OCI-LY7 (cell line): ENCODE results near the gene CTBP1. TPM values are rescaled to one million over a fixed set of nuclear protein-coding genes. Genes with fewer than 3 reads are reported as not detected.

Source experiments
- BruUV-seq: library from RNA; stranded (reverse); fragments of 400-500 nt; replicated peaks from 2 replicates; lab custom pipeline; 2021; lab: Mats Ljungman, UMichigan
- CTCF ChIA-PET: fragments of 300-600 bp; sonication (Branson Sonifier 250); formaldehyde crosslinking; loops from one replicate; lab custom pipeline; 2022; ENCODE audit warnings: antibody characterized with exemption; ENCODE audit not compliant: unreplicated experiment; lab: Charles Lee
- POLR2A ChIA-PET: fragments of 300-600 bp; sonication (Branson Sonifier 250); formaldehyde crosslinking; loops from one replicate; lab custom pipeline; 2022; ENCODE audit warnings: antibody characterized with exemption; lab: Charles Lee
- DNase-seq: peaks from one replicate; pipeline ENCODE4 v3.0.0-alpha.2; 2015; ENCODE audit warnings: low spot score
- H2AFZ ChIP-seq: fragments of 200-600 bp; sonication (generic), shearing (Covaris generic); 2 replicates; pipeline ENCODE4 v1.6.1; 2014; ENCODE audit warnings: mild to moderate bottlenecking, antibody characterized with exemption, low read length, moderate library complexity
- H3K27ac ChIP-seq: fragments of 200-600 bp; sonication (generic); 2 replicates; pipeline ENCODE4 v1.5.1; 2014; ENCODE audit warnings: mixed run types, low read depth, mild to moderate bottlenecking, moderate library complexity, low read length, inconsistent platforms; ENCODE audit not compliant: poor library complexity, severe bottlenecking
- H3K36me3 ChIP-seq: fragments of 200-600 bp; sonication (generic); 2 replicates; pipeline ENCODE4 v1.6.1; 2014; ENCODE audit warnings: mild to moderate bottlenecking, antibody characterized with exemption, low read length, moderate library complexity, mixed read lengths; ENCODE audit not compliant: insufficient read depth
- H3K4me1 ChIP-seq: fragments of 200-600 bp; sonication (generic); 2 replicates; pipeline ENCODE4 v1.5.1; 2014; ENCODE audit warnings: mild to moderate bottlenecking, low read length; ENCODE audit not compliant: insufficient read depth, poor library complexity, severe bottlenecking
- H3K4me2 ChIP-seq: fragments of 200-600 bp; sonication (generic); 2 replicates; pipeline ENCODE4 v1.6.1; 2014; ENCODE audit warnings: mild to moderate bottlenecking, low read length
- H3K4me3 ChIP-seq: fragments of 200-600 bp; sonication (generic); 2 replicates; pipeline ENCODE4 v1.5.1; 2014; ENCODE audit warnings: mild to moderate bottlenecking, low read depth, low read length; ENCODE audit not compliant: poor library complexity, severe bottlenecking
- H3K79me2 ChIP-seq: fragments of 200-600 bp; sonication (generic); 2 replicates; pipeline ENCODE4 v1.6.1; 2016; ENCODE audit warnings: low read depth, mild to moderate bottlenecking, low read length, moderate library complexity, mixed read lengths; ENCODE audit not compliant: insufficient read depth
- H3K9me2 ChIP-seq: fragments of 200-600 bp; sonication (generic); 2 replicates; pipeline ENCODE4 v1.6.1; 2016; ENCODE audit warnings: mild to moderate bottlenecking, low read length, mixed read lengths; ENCODE audit not compliant: insufficient read depth
- H3K9me3 ChIP-seq: fragments of 200-600 bp; sonication (generic); 2 replicates; pipeline ENCODE4 v1.6.1; 2014; ENCODE audit warnings: mild to moderate bottlenecking, mixed run types, low read length, mixed read lengths
- H4K20me1 ChIP-seq: fragments of 200-600 bp; sonication (generic); 2 replicates; pipeline ENCODE4 v1.6.1; 2014; ENCODE audit warnings: mild to moderate bottlenecking, antibody characterized with exemption, low read length, moderate library complexity, mixed read lengths; ENCODE audit not compliant: insufficient read depth
- CTCF ChIP-seq: fragments of 200-600 bp; sonication (generic); conservative IDR thresholded peaks from 2 replicates; pipeline ENCODE4 v1.5.1; 2014; ENCODE audit warnings: mild to moderate bottlenecking, antibody characterized with exemption, low read length, moderate library complexity, mixed read lengths
- EZH2phosphoT487 ChIP-seq: fragments of 200-600 bp; sonication (generic); IDR thresholded peaks from 2 replicates; pipeline ENCODE4 v1.6.1; 2018; ENCODE audit warnings: low read depth, borderline replicate concordance, mild to moderate bottlenecking, mixed run types, antibody characterized with exemption, low read length, moderate library complexity, mixed read lengths
- intact Hi-C: fragments of 100-400 bp; cut with micrococcal nuclease; formaldehyde crosslinking; loops from one replicate; pipeline ENCODE4 v1.10.0; 2022; ENCODE audit not compliant: unreplicated experiment
- total RNA-seq, 2 experiments: library from RNA; depleted of rRNA in 1 of 2; stranded (reverse); fragments of >200 nt in 1 of 2; shearing (Covaris generic) in 1 of 2; gene quantifications; 2 replicates each; pipeline ENCODE4 v1.2.3, GENCODE V29; 2014 to 2022

CTBP1 gene
- total RNA-seq, 2 experiments from 2014 or later: 238 to 311 TPM

- peak; percentile 54 for DNase-seq
- Histone ChIP-seq H3K9me2 (no peaks in the 10 kb centered on the region), H2AFZ (peak overlapping the region; percentile 6; the same call in 1 of the 2 replicates), H3K36me3 (peaks cover 13% of the 10 kb centered on the region), H3K27ac (peak overlapping the region; percentile 36), H3K9me3 (no peaks in the 10 kb centered on the region), H3K4me3 (no peak overlapping the region), H3K4me2 (peak overlapping the region; percentile 53), H4K20me1 (no peaks in the 10 kb centered on the region), H3K79me2 (no peaks in the 10 kb centered on the region), H3K4me1 (peaks cover 25% of the 10 kb centered on the region)
- CTCF ChIA-PET: no interaction called here
- intact Hi-C loops: loop anchor here (1.0 to 5.0 kb wide), 3 partner anchors 13 to 45 kb away; partner anchors contain the start of gene CTBP1
- POLR2A ChIA-PET: interaction anchor here (1.4 kb wide), 1 partner anchor 13 kb away, joined by 5 read pairs; no protein-coding TSS in a partner anchor
- no peak for TF ChIP-seq EZH2phosphoT487
- TF ChIP-seq CTCF: no peak
- BruUV-seq: no TSS peak
These were observed 46.9 kb downstream of the CTBP1 start for GRCh38 chr4:1201851-1202525.

GRCh38 chr4:1200425-1201035 lies 48.4 kb downstream of the CTBP1 start:
- Histone ChIP-seq H3K4me3 (peak overlapping the region; percentile 7), H3K36me3 (peaks cover 8% of the 10 kb centered on the region), H4K20me1 (no peaks in the 10 kb centered on the region), H3K4me1 (peaks cover 25% of the 10 kb centered on the region), H3K9me3 (no peaks in the 10 kb centered on the region), H3K79me2 (no peaks in the 10 kb centered on the region), H3K27ac (peak overlapping the region; percentile 36), H3K9me2 (no peaks in the 10 kb centered on the region), H3K4me2 (peak overlapping the region; percentile 53), H2AFZ (peak overlapping the region; percentile 6; the same call in 1 of the 2 replicates)
- ChIA-PET CTCF (interaction anchor here (0.8 kb wide), 1 partner anchor 15 kb away, joined by 4 read pairs; no protein-coding TSS in a partner anchor), POLR2A (interaction anchor here (0.6 to 1.4 kb wide), 2 partner anchors 15 to 279 kb away, joined by 3 to 5 read pairs; no protein-coding TSS in a partner anchor)
- DNase-seq: no peak
- TF ChIP-seq EZH2phosphoT487: no peak
- TF ChIP-seq CTCF: no peak
- intact Hi-C loops: loop anchor here (1.0 to 5.0 kb wide), 3 partner anchors 15 to 47 kb away; partner anchors contain the start of gene CTBP1
- no TSS peak for BruUV-seq
